ENCODE measurements around the gene RGCC. TPM values are rescaled to one million over a fixed set of nuclear protein-coding genes. Genes with fewer than 3 reads are reported as not detected.
A peak's percentile ranks its signal among the peaks of the same experiment; 100 is the strongest.

The RGCC gene
- total RNA-seq, 1 donor = 20.7 TPM

DNA sequence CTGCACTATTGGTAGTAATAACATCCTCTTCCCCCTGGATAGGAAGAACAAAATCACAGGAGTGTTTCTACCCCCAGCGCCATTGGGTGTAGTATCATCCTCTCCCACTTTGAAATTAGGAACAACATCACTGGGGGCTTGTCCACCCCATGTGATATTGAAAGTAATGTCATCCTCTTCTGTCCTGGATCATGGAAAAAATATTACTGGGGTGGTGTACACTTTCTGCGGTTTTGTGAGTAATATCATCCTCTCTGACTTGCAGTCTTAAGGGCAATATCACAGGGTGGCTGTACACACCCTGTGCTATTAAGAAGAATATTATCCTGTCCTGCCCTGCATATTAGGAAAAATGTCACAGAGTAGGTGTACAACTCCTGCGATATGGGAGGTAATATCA lies 4.9 kb upstream of the RGCC start:
- no peak for DNase-seq (ENCODE audit: low read depth in 2 of 3, low spot score in 2 of 3)

DNA sequence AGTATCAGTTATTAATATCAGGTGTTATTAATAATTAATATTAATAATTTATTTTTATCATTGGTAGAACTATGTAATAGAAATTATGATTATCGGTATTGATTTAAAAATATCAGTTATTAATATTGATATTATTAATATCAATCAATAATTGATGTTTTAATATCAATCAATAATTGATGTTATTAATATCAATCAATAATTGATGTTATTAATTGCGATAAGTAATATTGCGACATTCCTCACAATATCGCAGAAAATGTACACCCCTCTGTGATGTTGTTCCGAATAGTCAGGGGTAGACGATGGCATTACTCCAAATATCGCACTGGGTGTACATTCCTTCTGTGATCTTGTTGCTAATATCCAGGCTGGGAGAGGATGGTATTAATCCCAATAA lies 3.7 kb upstream of the RGCC start:
- no peak for DNase-seq (ENCODE audit: low read depth in 2 of 3, low spot score in 2 of 3)

DNA sequence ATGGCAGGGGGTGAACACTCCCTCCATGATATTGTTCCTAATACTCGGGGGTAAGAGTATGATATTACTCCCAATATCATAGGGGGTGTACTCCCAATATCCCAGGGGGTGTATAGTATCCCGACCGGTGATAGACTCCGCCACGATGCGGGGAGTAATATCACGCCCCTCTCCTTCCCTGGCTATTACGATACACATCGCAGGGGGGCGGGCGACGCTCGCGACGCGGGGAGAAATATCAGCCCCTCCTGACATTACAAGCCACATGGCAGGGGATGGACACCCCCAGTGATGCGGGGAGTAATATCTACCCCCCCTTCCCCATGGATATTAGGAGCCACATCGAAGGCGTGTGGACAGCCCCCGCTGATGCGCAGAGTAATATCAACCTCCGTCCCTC lies 3.2 kb upstream of the RGCC start:
- DNase-seq (ENCODE audit: low read depth in 2 of 3, low spot score in 2 of 3) = no peak

DNA sequence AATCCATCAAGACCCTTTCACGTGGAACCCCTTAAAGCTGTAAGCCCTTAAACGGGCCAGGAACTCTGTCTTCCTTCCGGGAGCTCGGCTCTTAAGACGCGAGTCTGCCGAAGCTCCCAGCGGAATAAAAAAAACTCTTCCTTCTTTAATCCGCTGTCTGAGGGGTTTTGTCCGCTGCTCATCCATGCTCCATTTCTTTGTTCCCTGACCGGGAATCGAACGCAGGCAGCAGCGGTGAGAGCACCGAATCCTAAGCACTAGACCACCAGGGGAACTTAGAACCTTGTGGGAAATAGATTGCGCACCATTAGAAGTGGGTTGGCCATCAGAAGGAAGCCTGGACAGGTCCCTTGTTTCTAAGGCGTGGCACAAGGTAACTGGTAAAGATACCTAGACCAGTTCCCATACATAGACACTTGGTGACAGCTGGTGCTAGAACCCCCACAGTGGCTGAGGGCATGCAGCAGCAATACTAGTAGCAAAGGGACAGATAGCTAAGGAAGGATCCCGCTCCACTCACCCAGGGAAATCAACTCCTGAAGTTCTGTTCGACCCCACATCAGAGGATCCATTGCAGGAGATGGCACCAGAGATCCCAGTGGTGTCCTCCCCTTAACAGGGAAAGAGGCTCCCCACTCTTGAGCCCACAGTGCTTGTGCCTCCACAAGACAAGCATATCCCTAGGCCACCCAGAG lies 1.5 kb upstream of the RGCC start:
- DNase-seq (ENCODE audit: low read depth in 2 of 3, low spot score in 2 of 3) = no peak

DNA sequence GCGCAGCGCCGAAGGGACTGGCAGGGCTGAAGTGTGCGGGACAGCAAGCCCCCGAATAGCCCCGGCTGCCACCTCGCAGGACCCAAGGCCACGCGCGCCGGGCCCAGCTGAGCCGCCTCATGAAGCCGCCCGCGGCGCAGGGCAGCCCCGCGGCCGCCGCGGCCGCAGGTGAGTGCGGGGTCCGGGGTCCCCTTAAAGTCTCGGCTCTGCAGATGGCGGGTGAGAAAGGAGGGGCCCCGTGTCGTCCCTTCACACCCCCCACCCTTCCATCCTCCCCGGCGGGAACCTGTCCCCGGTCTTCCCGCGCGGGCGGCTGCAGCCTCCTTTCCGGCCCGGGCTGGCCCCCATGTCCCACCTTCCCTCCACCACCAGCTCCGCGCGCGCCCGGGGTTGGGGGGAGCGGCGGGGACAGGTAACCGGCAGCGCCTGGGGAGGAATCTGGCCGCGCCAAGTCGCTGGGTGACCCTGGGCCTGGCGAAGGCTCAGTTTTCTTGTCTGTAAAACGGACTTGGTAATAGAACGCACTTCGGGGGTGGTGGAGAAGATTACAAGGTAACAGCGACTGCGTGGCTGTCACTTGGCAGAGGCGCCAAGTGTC lies 338 bp downstream of the RGCC start:
- no peak for DNase-seq (ENCODE audit: low read depth in 2 of 3, low spot score in 2 of 3)

DNA sequence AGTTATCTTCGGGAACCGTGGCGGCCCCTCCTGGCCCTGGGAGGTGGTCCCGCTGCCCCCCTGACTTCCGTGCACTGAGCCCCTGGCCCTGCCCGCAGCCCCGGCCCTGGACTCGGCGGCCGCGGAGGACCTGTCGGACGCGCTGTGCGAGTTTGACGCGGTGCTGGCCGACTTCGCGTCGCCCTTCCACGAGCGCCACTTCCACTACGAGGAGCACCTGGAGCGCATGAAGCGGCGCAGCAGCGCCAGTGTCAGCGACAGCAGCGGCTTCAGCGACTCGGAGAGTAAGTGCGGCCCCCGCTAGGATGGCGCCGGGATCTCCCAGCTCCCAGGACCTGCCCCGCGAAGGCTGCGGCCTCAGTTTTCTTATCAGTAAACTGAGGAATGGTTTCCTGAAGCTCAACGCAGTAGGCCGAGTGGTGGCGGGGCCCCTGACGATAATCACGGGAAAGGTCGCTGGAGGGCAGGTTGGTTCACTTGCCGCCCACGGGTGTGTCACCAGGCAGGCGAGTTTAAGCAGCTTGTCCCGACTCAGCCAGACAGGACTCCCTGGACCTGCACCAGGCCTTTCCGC lies 924 bp downstream of the RGCC start:
- no peak for DNase-seq (ENCODE audit: low read depth in 2 of 3, low spot score in 2 of 3)

DNA sequence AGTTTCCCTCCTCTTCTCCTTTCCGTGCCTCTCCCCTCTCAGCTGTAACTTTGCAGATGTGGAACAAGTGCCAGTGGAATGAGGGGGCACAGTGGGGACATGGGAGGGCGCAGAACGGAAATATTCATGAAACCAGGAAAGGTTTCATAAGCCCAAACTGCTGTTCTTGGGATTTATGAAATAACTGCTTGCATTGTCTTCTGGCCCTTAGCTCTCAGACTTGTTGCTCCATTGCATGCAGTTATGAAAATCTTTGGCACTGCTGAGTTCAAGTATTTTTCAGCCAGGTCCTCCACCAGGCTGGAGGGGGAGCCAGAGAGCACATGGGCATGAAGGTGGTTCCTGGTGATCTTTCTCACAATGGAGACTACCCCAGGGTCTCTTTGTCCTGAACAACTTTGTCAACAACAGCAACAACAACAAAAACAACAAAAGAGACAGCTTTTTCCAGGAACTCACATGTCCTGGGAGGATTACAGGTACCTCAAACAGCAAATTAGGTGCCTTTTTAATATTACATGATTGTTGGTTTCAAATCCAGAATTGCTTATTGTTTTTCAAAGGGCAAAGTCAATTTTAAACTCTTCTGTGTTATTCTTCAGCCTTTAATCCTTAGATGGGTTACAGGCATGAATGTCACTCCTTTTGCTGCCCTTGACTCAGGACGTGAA lies 1.5 kb downstream of the RGCC start:
- peak in 2 of 3 donors; percentile 65 to 78 for DNase-seq (ENCODE audit: low read depth in 2 of 3, low spot score in 2 of 3)

DNA sequence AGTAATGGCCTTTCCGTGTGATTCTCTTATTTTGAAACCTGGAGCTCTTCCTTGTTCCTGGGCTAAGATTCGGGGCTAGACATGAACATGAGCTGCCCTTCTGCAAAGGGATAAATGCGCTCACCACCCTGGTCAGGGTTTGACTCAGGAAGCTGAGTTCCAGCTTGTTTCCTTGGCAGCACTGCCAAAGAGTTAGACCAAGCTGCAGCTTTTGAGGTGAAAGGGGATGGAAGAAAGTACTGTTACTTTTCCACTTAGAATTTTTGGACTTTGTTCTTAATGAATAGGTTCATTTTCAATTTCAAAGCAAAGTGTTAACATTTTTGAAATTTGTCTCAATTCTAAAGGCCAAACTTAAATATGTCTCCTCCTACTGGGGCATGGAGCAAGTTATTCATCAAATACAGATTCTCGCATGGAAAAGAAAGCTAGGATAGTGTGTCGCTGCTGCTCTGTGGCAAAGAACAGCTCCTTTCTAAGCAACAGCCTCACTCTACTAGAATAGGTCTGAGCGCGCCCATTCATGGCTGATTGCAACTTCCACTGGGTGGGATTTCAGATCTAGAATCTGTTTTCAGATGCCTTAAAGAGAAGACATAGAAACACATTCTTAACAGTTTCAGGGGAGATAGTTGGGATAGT lies 2.2 kb downstream of the RGCC start:
- no peak for DNase-seq (ENCODE audit: low read depth in 2 of 3, low spot score in 2 of 3)

DNA sequence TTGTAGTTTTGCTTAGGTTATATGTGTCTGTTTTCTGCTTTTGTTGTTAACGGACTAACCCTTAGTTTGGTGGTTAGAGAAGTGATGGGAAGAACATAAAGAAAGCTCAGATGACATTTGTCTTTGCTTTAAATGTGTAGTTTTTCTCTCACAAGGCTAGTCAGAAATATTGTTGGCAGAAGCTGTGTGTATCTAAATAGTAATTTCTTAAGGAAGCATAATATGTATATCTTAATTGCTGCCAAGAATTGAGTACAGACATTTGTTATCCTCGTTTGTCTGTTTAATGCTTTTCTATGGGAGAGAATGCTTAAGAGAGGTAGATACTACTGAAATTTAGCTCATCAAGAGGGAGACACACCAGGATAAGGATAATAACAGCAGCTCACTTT lies 2.7 kb downstream of the RGCC start:
- DNase-seq (ENCODE audit: low read depth in 2 of 3, low spot score in 2 of 3) = no peak

DNA sequence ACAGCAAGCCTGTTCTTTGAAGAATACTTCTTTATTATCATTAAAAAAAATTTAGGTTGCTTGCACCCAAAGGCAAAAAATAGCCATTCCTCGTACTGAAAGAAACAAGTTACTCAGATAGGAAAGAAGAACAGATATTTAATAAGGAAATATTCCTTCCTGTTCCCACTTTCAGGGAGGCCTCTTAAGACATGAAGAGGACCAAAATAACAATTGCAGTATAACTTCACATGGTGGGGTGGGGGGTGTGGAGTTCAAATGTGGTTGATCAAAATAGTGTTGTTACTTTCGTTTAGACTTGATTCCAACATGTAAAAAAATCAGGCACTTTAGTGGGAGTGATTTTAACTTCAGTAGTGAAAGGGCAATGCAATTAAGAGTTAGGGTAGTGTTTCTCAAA lies 3.6 kb downstream of the RGCC start:
- no peak for DNase-seq (ENCODE audit: low read depth in 2 of 3, low spot score in 2 of 3)

DNA sequence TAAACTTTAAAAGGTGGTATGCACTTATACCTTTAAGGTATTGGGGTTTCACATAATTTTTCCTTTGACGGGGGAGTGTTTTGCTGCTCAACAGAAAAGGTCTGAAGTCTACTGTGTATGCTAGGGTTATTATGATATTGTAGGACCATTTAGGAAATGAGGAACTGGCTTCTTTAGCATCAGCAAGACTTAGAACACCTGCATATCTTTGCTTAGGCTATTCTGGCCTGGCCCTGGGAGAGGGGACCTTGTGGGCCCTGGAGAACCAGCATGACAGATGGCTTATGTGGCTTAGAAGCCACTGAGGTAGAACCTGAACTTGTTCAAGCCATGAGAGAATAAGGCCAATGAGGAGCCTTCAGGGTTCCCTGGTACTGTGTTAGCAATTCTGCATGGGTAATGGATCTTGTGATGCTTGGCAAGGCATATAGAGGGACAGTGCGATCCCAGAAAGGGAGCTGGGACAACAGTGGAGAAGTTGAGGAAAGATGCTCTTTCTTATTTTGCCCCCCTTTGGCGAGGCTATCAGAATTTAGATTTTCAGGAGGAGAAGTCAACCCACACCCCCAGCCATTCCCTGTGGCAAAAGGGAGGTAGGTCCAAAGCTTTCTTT lies 4.3 kb downstream of the RGCC start:
- DNase-seq (ENCODE audit: low read depth in 2 of 3, low spot score in 2 of 3) = no peak

DNA sequence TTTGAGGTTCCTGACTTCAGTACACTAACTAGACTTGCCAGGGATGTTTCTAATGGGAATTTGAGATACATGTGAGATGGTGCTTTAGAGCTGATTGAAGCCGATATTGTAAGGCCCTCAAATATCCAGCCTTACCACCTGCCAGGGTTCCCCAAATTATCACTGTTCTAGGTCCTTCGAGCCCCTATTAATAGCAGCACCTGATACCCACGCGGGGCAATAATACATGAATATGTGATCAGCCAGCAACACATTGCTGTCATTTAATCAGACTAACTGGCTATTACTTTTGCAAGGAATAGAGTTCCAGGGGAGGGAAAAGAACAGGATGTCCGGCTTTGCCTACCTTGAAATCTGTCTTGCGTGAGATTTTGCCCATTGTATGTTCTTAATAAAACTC lies 5.1 kb downstream of the RGCC start:
- no peak for DNase-seq (ENCODE audit: low read depth in 2 of 3, low spot score in 2 of 3)

DNA sequence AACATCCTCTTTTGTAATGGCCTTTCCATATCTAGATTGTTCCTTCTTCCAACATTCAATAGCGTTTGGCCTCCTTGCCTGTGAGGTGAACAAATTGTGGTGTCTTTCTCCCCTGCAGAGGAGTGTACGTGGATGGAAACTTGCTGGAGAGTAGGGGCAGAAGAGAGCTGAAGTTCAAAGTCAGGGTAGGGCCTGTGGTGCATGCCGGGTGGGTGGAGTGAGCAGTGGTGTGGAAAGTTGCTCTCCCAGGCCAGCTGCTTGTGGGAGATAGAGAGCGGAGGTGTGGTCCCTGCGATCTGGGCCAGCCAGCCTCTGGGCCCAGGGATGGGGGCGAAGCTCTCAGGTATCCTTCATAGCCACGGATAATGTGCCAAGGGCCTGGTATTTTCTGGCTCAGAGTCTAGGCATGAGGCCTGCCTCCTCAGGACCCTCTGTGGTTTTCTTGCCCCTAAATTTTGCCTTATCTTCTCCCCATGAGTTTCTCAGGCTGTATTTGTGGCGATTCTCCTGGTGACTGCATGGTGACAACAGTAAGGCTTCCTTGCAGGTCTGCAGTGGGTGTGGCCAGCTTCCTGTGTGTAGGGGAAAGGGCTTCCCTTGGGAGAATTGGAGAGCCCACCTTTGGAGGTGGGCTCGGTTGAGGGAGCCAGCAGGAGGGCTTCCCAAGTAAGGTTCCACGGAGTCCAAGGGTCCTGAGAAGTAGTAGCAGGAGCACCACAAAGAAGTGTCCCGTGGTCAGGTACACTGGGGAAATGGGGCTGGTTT lies 6.7 kb downstream of the RGCC start:
- DNase-seq (ENCODE audit: low read depth in 2 of 3, low spot score in 2 of 3) = no peak

DNA sequence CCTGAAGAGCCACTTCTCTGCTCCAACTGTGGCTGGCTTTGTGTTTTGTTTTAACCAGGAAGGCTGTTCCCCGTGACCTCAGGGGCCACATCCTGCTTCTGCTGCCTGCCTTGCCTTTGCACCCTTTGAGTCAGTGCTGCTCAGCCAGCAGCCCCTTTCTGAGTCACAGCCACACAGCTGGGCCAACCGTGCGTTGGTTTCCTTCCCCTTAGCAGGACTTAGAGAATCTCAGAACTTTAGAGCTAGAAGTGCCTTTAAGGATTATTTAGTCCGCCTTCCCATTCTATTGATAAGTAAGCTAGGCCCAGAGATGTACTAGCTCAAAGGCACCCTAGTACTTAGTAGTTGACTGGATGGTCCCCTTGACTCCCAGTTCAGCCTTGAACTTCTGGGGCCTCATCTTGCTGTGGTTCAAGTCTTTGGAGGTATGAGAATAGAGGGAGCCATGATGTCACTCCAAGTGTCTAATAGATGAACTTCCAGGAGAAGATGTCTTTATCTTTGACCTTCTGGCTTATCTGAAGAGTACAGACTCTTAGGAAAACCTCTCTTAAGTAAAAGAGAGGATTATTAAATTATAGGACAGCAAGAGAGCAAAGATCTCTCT lies 8.0 kb downstream of the RGCC start:
- DNase-seq (ENCODE audit: low read depth in 2 of 3, low spot score in 2 of 3) = peak in 2 of 3 donors; percentile 85 to 91

DNA sequence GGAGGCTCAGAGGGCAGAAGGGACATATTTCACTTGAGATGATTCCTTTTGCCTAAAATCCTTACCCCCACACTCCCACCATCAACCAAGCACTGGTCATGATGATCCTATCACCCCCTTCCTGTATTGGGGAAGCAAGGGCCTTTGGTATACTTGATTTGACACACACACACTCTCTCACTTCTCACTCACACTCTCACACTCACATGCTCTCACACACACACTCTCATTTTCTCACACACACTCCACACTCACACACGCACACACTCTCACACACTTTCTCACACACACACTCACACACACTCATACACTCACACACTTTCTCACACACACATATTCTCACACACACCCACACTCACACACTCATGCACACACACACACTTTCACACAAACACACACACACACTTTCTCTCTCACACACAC lies 8.6 kb downstream of the RGCC start:
- DNase-seq (ENCODE audit: low read depth in 2 of 3, low spot score in 2 of 3) = no peak

DNA sequence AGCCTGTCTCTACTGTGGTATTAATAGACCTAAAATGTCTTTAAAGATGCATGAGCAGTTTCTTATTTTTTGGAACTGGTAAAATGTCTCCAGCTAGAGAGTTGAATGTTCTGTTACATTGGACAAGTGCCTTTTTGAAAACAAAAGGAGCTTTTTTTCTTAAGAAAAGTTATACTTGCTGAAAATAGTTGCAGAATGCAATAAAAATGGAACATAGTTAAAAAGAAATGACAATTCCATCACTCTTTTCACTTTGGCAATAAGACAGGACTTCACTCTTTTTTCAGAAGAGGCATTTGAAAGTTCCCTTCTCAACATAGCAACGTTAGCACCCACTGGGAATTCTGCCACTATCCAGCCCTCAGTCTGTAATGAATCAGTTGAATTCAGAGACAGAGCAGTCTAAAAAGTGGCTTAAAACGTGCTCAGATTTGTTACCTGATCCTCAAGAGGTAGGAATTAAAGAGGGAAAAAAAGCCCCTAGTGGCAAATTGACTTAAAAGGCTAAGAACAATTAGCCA lies 10.1 kb downstream of the RGCC start:
- no peak for DNase-seq (ENCODE audit: low read depth in 2 of 3, low spot score in 2 of 3)

DNA sequence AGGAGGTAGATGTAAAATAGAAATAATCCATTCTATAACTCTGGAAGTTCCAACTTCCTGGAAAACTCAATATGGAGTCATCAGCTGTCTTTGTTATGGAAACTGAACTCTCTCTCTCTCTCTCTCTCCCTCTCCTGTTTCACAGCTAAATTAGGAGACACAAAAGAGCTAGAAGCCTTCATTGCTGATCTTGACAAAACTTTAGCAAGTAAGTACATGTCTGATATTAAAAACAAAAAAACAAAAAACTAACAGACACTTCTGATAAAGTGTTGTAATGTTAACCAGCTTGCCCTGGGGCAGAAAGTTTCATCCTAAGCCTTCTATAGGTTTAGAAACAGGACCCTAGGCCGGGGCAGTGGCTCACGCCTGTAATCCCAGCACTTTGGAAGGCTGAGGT lies 11.3 kb downstream of the RGCC start:
- DNase-seq (ENCODE audit: low read depth in 2 of 3, low spot score in 2 of 3) = no peak

DNA sequence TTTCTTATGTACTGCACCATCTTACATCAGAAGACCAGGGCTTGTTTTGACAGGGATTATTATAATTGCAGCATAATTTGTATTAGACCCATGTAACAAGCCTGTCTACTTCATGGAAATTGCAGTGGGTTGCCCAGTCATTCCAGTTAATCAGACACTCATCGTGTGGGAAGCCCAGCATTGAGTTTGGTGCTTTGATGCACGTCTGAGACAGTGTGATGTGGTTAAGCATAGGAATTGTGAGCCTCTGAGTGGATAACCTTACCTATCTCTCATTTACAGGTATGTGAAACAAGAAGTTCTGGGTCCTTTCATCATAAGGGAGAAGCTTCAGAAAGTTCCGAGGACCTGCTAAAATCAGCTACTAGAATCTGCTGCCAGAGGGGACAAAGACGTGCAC lies 12.8 kb downstream of the RGCC start:
- DNase-seq (ENCODE audit: low read depth in 2 of 3, low spot score in 2 of 3) = no peak

DNA sequence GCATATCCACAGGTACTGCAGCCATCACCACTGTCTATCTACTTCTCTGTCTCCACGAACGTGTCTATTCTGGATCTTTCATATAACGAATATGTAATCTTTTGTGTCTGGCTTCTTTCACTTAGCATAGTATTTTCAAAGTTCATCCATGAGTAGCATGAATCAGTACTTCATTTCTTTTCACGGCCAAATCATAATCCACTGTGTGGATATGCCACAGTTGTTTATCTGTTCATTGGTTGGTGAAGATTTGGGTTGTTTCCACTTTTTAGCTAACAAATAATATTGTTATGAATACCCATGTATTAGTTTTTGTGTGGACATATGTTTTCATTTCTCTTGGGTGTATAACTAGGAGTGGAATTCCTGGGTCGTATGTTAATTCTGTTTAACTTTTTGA lies 14.4 kb downstream of the RGCC start:
- DNase-seq (ENCODE audit: low read depth in 2 of 3, low spot score in 2 of 3) = no peak

DNA sequence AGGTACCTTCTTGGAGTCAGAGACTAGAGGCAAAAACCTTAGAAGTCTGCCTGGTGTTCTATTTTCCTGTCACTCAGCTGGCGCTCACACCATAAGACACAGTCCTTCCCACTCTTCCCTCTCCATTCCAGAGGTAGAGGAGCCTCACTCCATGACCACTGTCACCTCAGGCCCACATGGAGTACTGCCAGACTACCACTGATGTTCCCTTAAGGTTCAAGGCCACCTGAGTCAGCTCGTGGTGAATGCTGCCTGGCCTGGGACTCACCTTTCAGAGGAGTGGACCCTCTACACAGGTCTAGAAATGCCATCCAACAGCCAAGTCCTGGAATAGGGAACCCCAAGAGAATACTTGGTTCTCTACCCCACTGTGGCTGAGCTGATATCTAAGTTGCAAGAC lies 29.9 kb downstream of the RGCC start:
- no peak for DNase-seq (ENCODE audit: low read depth in 2 of 3, low spot score in 2 of 3)

Measured in hematopoietic multipotent progenitor cell (in vitro differentiated cells).